GM12892 (cell line): ENCODE measurements around the gene SLC2A5.

Source experiments
- POLR2A ChIP-seq: IDR thresholded peaks from 2 replicates; pipeline ENCODE4 v1.6.1; 2011; ENCODE audit warnings: low read depth, low read length, control low read depth
- POLR2AphosphoS5 ChIP-seq: IDR thresholded peaks from 2 replicates; pipeline ENCODE4 v1.6.1; 2011; ENCODE audit warnings: low read depth, low read length, control low read depth
- TAF1 ChIP-seq: IDR thresholded peaks from 2 replicates; pipeline ENCODE4 v1.6.1; 2011; ENCODE audit warnings: low read depth, mild to moderate bottlenecking, control low read depth, low read length, borderline replicate concordance

- TF ChIP-seq POLR2A (no peak), POLR2AphosphoS5 (no peak), TAF1 (no peak)
Measured at GRCh38 chr1:9078752-9079500, 9.5 kb upstream of the SLC2A5 start.
